BLaER1 (cell line): ENCODE results near the gene PSMB5.

ENCODE experiments used
- H3K27ac ChIP-seq: shearing (Covaris generic); formaldehyde crosslinking; 2 replicates; pipeline ENCODE4 v1.8.1; 2022
- H3K27me3 ChIP-seq: shearing (Covaris generic); formaldehyde crosslinking; 2 replicates; pipeline ENCODE4 v1.8.1; 2022
- H3K36me3 ChIP-seq: shearing (Covaris generic); formaldehyde crosslinking; 2 replicates; pipeline ENCODE4 v1.8.1; 2022
- H3K4me1 ChIP-seq: shearing (Covaris generic); formaldehyde crosslinking; 2 replicates; pipeline ENCODE4 v1.8.1; 2022
- H3K4me2 ChIP-seq: shearing (Covaris generic); formaldehyde crosslinking; 2 replicates; pipeline ENCODE4 v1.8.1; 2022
- H3K4me3 ChIP-seq: shearing (Covaris generic); formaldehyde crosslinking; 2 replicates; pipeline ENCODE4 v1.8.1; 2022
- H3K9ac ChIP-seq: shearing (Covaris generic); formaldehyde crosslinking; 2 replicates; pipeline ENCODE4 v1.8.1; 2022
- H3K9me3 ChIP-seq: shearing (Covaris generic); formaldehyde crosslinking; 2 replicates; pipeline ENCODE4 v1.8.1; 2022
- H4K20me1 ChIP-seq: shearing (Covaris generic); formaldehyde crosslinking; 2 replicates; pipeline ENCODE4 v1.8.1; 2022
- Cebpa-rat ChIP-seq: shearing (Covaris generic); IDR thresholded peaks from 2 replicates; pipeline ENCODE4 v1.8.1; 2022

PSMB5 gene

GRCh38 chr14:22996768-22997654 lies 37.7 kb downstream of the PSMB5 start:
- H3K27ac ChIP-seq: no peak overlapping the region
- H3K9ac ChIP-seq: 0 out of 2 replicates have a peak overlapping the region, but pooled peaks have one; percentile 19
- no peaks in the 10 kb centered on the region for H3K27me3 ChIP-seq
- no peak overlapping the region for H3K4me2 ChIP-seq
- H3K4me1 ChIP-seq: peaks cover 33% of the 10 kb centered on the region
- peaks cover 20% of the 10 kb centered on the region; the same call in 1 of the 2 replicates for H3K36me3 ChIP-seq
- no peaks in the 10 kb centered on the region for H3K9me3 ChIP-seq
- H3K4me3 ChIP-seq: no peak overlapping the region
- H4K20me1 ChIP-seq: no peaks in the 10 kb centered on the region
- TF ChIP-seq Cebpa-rat: no peak

GRCh38 chr14:22995889-22996625 lies 38.6 kb downstream of the PSMB5 start:
- Histone ChIP-seq H3K9me3 (no peaks in the 10 kb centered on the region), H3K27ac (no peak overlapping the region), H3K4me1 (peaks cover 42% of the 10 kb centered on the region), H3K4me3 (no peak overlapping the region), H3K9ac (no peak overlapping the region), H3K4me2 (no peak overlapping the region), H4K20me1 (peaks cover 7% of the 10 kb centered on the region; the same call in 1 of the 2 replicates), H3K36me3 (peaks cover 20% of the 10 kb centered on the region; the same call in 1 of the 2 replicates), H3K27me3 (no peaks in the 10 kb centered on the region)
- TF ChIP-seq Cebpa-rat: no peak

- TF ChIP-seq Cebpa-rat: no peak
- Histone ChIP-seq H3K36me3 (peaks cover 26% of the 10 kb centered on the region), H3K27ac (0 out of 2 replicates have a peak overlapping the region, but pooled peaks have one; percentile 44), H3K4me3 (no peak overlapping the region), H3K9ac (peak overlapping the region; percentile 41; the same call in 1 of the 2 replicates), H3K4me2 (peak overlapping the region; percentile 55), H3K4me1 (peaks cover 53% of the 10 kb centered on the region), H4K20me1 (peaks cover 12% of the 10 kb centered on the region; the same call in 1 of the 2 replicates), H3K9me3 (no peaks in the 10 kb centered on the region), H3K27me3 (no peaks in the 10 kb centered on the region)
These were observed 39.9 kb downstream of the PSMB5 start for GRCh38 chr14:22994762-22995275.

- no peaks in the 10 kb centered on the region for H3K9me3 ChIP-seq
- TF ChIP-seq Cebpa-rat: no peak
- no peak overlapping the region for H3K4me3 ChIP-seq
- H3K4me2 ChIP-seq: no peak overlapping the region
- H3K4me1 ChIP-seq: peaks cover 53% of the 10 kb centered on the region
- no peak overlapping the region for H3K27ac ChIP-seq
- peaks cover 32% of the 10 kb centered on the region for H3K36me3 ChIP-seq
- H3K9ac ChIP-seq: no peak overlapping the region
- H4K20me1 ChIP-seq: peaks cover 14% of the 10 kb centered on the region; the same call in 1 of the 2 replicates
- no peaks in the 10 kb centered on the region for H3K27me3 ChIP-seq
These were observed 41.2 kb downstream of the PSMB5 start for GRCh38 chr14:22993517-22993916.

- peak overlapping the region; percentile 76 for H3K4me2 ChIP-seq
- peaks cover 14% of the 10 kb centered on the region; the same call in 1 of the 2 replicates for H4K20me1 ChIP-seq
- peak; percentile 59; the same call in 1 of the 2 replicates for TF ChIP-seq Cebpa-rat
- no peaks in the 10 kb centered on the region for H3K27me3 ChIP-seq
- no peaks in the 10 kb centered on the region for H3K9me3 ChIP-seq
- no peak overlapping the region for H3K9ac ChIP-seq
- peaks cover 53% of the 10 kb centered on the region for H3K4me1 ChIP-seq
- H3K36me3 ChIP-seq: peaks cover 42% of the 10 kb centered on the region
- no peak overlapping the region for H3K4me3 ChIP-seq
- no peak overlapping the region for H3K27ac ChIP-seq
These were observed 42.8 kb downstream of the PSMB5 start for GRCh38 chr14:22991852-22992251.

- no peak overlapping the region for H3K4me2 ChIP-seq
These were observed 47.4 kb downstream of the PSMB5 start for GRCh38 chr14:22987291-22987690.

GRCh38 chr14:22986508-22987054 lies 48.1 kb downstream of the PSMB5 start:
- Histone ChIP-seq H3K9me3 (no peaks in the 10 kb centered on the region), H3K9ac (no peak overlapping the region), H3K4me3 (no peak overlapping the region), H3K27me3 (peaks cover 7% of the 10 kb centered on the region), H3K36me3 (peaks cover 35% of the 10 kb centered on the region), H4K20me1 (peaks cover 13% of the 10 kb centered on the region; the same call in 1 of the 2 replicates), H3K27ac (no peak overlapping the region), H3K4me2 (no peak overlapping the region), H3K4me1 (peaks cover 40% of the 10 kb centered on the region)
- no peak for TF ChIP-seq Cebpa-rat

More at GRCh38 chr14:22987291-22987690, 47.4 kb downstream of the PSMB5 start:
- Histone ChIP-seq H3K9me3 (no peaks in the 10 kb centered on the region), H3K36me3 (peaks cover 35% of the 10 kb centered on the region), H3K4me1 (peaks cover 42% of the 10 kb centered on the region), H4K20me1 (peaks cover 14% of the 10 kb centered on the region; the same call in 1 of the 2 replicates), H3K27me3 (no peaks in the 10 kb centered on the region; the same call in 1 of the 2 replicates), H3K27ac (no peak overlapping the region), H3K4me3 (no peak overlapping the region), H3K9ac (no peak overlapping the region)
- TF ChIP-seq Cebpa-rat: no peak

GRCh38 chr14:22985894-22986507 lies 48.7 kb downstream of the PSMB5 start:
- Histone ChIP-seq H3K4me3 (no peak overlapping the region), H3K4me1 (peaks cover 40% of the 10 kb centered on the region), H3K4me2 (no peak overlapping the region), H3K9ac (no peak overlapping the region), H4K20me1 (peaks cover 7% of the 10 kb centered on the region; the same call in 1 of the 2 replicates), H3K27ac (no peak overlapping the region), H3K9me3 (no peaks in the 10 kb centered on the region), H3K36me3 (peaks cover 35% of the 10 kb centered on the region), H3K27me3 (peaks cover 13% of the 10 kb centered on the region)
- TF ChIP-seq Cebpa-rat: no peak
